GM12801 (cell line): ENCODE results near the gene HIC1.

ENCODE experiments used
- CTCF ChIP-seq: IDR thresholded peaks from one replicate; pipeline ENCODE4 v1.5.1; 2011; ENCODE audit warnings: control low read depth; ENCODE audit not compliant: insufficient read length; ENCODE audit errors: extremely low read depth

The HIC1 gene

GRCh38 chr17:2023692-2024571, 31.0 kb upstream of the HIC1 start:
- TF ChIP-seq CTCF = no peak

- TF ChIP-seq CTCF = no peak
Measured at GRCh38 chr17:2024572-2025219, 30.2 kb upstream of the HIC1 start.

- no peak for TF ChIP-seq CTCF
Measured at GRCh38 chr17:2025220-2025621, 29.7 kb upstream of the HIC1 start, which contains the start of gene RTN4RL1. Gene RTN4RL1 (minus strand): TSS chr17:2025334. CDS start chr17:2024865, 469 bp downstream.

GRCh38 chr17:2025622-2026309, 29.1 kb upstream of the HIC1 start:
- no peak for TF ChIP-seq CTCF

- no peak for TF ChIP-seq CTCF
Measured at GRCh38 chr17:2027528-2028233, 27.2 kb upstream of the HIC1 start.

- TF ChIP-seq CTCF = no peak
Measured at GRCh38 chr17:2028234-2028614, 26.7 kb upstream of the HIC1 start.

- no peak for TF ChIP-seq CTCF
Measured at GRCh38 chr17:2028737-2029136, 26.2 kb upstream of the HIC1 start.
